Neural cell (in vitro differentiated cells): Measurements from ENCODE around the gene DLG2. TPM values are rescaled to one million over a fixed set of nuclear protein-coding genes. Genes with fewer than 3 reads are reported as not detected.

Experiments
- H2AFZ ChIP-seq: fragments of 200-600, 300-800 bp; sonication (generic), shearing (Covaris generic); 2 replicates; pipeline ENCODE4 v1.6.0; 2014; ENCODE audit warnings: low read depth, mild to moderate bottlenecking, antibody characterized with exemption, low read length, moderate library complexity
- H3F3A ChIP-seq: fragments of 200-600 bp; shearing (Covaris generic); 2 replicates; pipeline ENCODE4 v1.6.1; 2016; ENCODE audit warnings: mild to moderate bottlenecking, moderate library complexity, mixed read lengths, antibody characterized with exemption, low read length; ENCODE audit not compliant: insufficient read depth, poor library complexity, severe bottlenecking
- H3K27ac ChIP-seq: fragments of 200-600, 300-800 bp; sonication (generic), shearing (Covaris generic); 2 replicates; pipeline ENCODE4 v1.5.1; 2014; ENCODE audit warnings: mild to moderate bottlenecking, low read length, moderate library complexity
- H3K27me3 ChIP-seq: fragments of 300-800, 200-600 bp; sonication (generic), shearing (Covaris generic); 2 replicates; pipeline ENCODE4 v1.6.0; 2014; ENCODE audit warnings: mild to moderate bottlenecking, low read depth, low read length, moderate library complexity; ENCODE audit not compliant: insufficient read depth
- H3K36me3 ChIP-seq: fragments of 300-800, 200-600 bp; sonication (generic), shearing (Covaris generic); 2 replicates; pipeline ENCODE4 v1.5.1; 2014; ENCODE audit warnings: mild to moderate bottlenecking, antibody characterized with exemption, low read length, moderate library complexity; ENCODE audit not compliant: insufficient read depth
- H3K4me2 ChIP-seq: fragments of 300-800, 200-600 bp; sonication (generic), shearing (Covaris generic); 2 replicates; pipeline ENCODE4 v1.6.0; 2014; ENCODE audit warnings: mild to moderate bottlenecking, low read length
- H3K4me3 ChIP-seq: fragments of 300-800, 200-600 bp; sonication (generic), shearing (Covaris generic); 2 replicates; pipeline ENCODE4 v1.5.1; 2014; ENCODE audit warnings: mild to moderate bottlenecking, low read length, moderate library complexity
- H3K79me2 ChIP-seq: fragments of 200-600 bp; shearing (Covaris generic); replicated peaks from 2 replicates; pipeline ENCODE4 v1.6.0; 2014; ENCODE audit warnings: mild to moderate bottlenecking, low read length, moderate library complexity; ENCODE audit not compliant: insufficient read depth
- H3K9ac ChIP-seq: fragments of 300-800, 200-600 bp; sonication (generic), shearing (Covaris generic); 2 replicates; pipeline ENCODE4 v1.6.1; 2016; ENCODE audit warnings: mild to moderate bottlenecking, low read length, mixed read lengths
- H3K9me2 ChIP-seq: fragments of 200-600 bp; shearing (Covaris generic); 2 replicates; pipeline ENCODE4 v1.6.1; 2016; ENCODE audit warnings: mild to moderate bottlenecking, low read length, mixed read lengths; ENCODE audit not compliant: insufficient read depth
- H3K9me3 ChIP-seq: fragments of 200-600, 300-800 bp; sonication (generic), shearing (Covaris generic); 2 replicates; pipeline ENCODE4 v1.6.1; 2016; ENCODE audit warnings: mild to moderate bottlenecking, mixed run types, low read length, moderate library complexity, mixed read lengths
- H4K20me1 ChIP-seq: fragments of 200-600 bp; shearing (Covaris generic); 2 replicates; pipeline ENCODE4 v1.6.1; 2016; ENCODE audit warnings: mild to moderate bottlenecking, mixed run types; ENCODE audit not compliant: insufficient read depth
- CTCF ChIP-seq: fragments of 450-650 bp; IDR thresholded peaks from 2 replicates; pipeline ENCODE4 v1.5.1; 2014; ENCODE audit warnings: antibody characterized with exemption, mild to moderate bottlenecking, moderate library complexity; ENCODE audit not compliant: poor library complexity, severe bottlenecking
- EP300 ChIP-seq: fragments of 450-650 bp; conservative IDR thresholded peaks from 2 replicates; pipeline ENCODE4 v1.6.1; 2014; ENCODE audit warnings: antibody characterized with exemption, mild to moderate bottlenecking, moderate library complexity; ENCODE audit not compliant: poor library complexity, severe bottlenecking
- EZH2 ChIP-seq: fragments of 200-600, 300-800 bp; shearing (Covaris generic), sonication (generic); IDR thresholded peaks from 2 replicates; pipeline ENCODE4 v1.6.1; 2014; ENCODE audit warnings: antibody characterized with exemption, low read length, borderline replicate concordance, mild to moderate bottlenecking; ENCODE audit not compliant: insufficient read depth, poor library complexity, severe bottlenecking
- MXI1 ChIP-seq: fragments of 450-650 bp; conservative IDR thresholded peaks from 2 replicates; pipeline ENCODE4 v1.6.1; 2014; ENCODE audit warnings: antibody characterized with exemption, mild to moderate bottlenecking; ENCODE audit not compliant: poor library complexity, severe bottlenecking
- POLR2AphosphoS5 ChIP-seq: IDR thresholded peaks from 2 replicates; pipeline ENCODE4 v1.6.1; 2012
- RAD21 ChIP-seq: fragments of 450-650 bp; conservative IDR thresholded peaks from 2 replicates; pipeline ENCODE4 v1.6.1; 2014; ENCODE audit warnings: antibody characterized with exemption, mild to moderate bottlenecking, moderate library complexity
- REST ChIP-seq: IDR thresholded peaks from 2 replicates; pipeline ENCODE4 v1.6.1; 2012; ENCODE audit warnings: borderline replicate concordance
- SMC3 ChIP-seq: fragments of 450-650 bp; conservative IDR thresholded peaks from 2 replicates; pipeline ENCODE4 v1.6.1; 2014; ENCODE audit warnings: antibody characterized with exemption, mild to moderate bottlenecking, moderate library complexity; ENCODE audit not compliant: poor library complexity
- TAF1 ChIP-seq: IDR thresholded peaks from 2 replicates; pipeline ENCODE4 v1.6.1; 2012; ENCODE audit warnings: low read depth
- polyA plus RNA-seq: library from polyadenylated mRNA; depleted of rRNA; stranded (reverse); fragments of >200 nt; gene quantifications from 2 replicates; pipeline ENCODE4 v1.2.3, GENCODE V29; 2014

The DLG2 gene
- polyA plus RNA-seq, 1 donor from 2014 or later, result 179 TPM

- Histone ChIP-seq H3F3A (peaks cover 4% of the 10 kb centered on the region), H2AFZ (no peak overlapping the region), H3K79me2 (peaks cover 99% of the 10 kb centered on the region), H3K27me3 (no peaks in the 10 kb centered on the region), H3K36me3 (no peaks in the 10 kb centered on the region), H3K9ac (peak overlapping the region; percentile 18), H3K4me3 (peak overlapping the region; percentile 30), H4K20me1 (no peaks in the 10 kb centered on the region), H3K9me2 (no peaks in the 10 kb centered on the region), H3K9me3 (no peaks in the 10 kb centered on the region), H3K27ac (peak overlapping the region; percentile 57), H3K4me2 (peak overlapping the region; percentile 30)
- TF ChIP-seq POLR2AphosphoS5 (no peak), SMC3 (no peak), TAF1 (no peak), EP300 (no peak), RAD21 (no peak), EZH2 (no peak), MXI1 (no peak), REST (no peak), CTCF (no peak)
These were observed 1952.8 kb downstream of the DLG2 start for GRCh38 chr11:83674102-83674896.

- Histone ChIP-seq H3K9me2 (no peaks in the 10 kb centered on the region), H3K36me3 (no peaks in the 10 kb centered on the region), H3K4me2 (no peak overlapping the region), H3K9me3 (no peaks in the 10 kb centered on the region), H3F3A (no peaks in the 10 kb centered on the region), H3K4me3 (no peak overlapping the region), H3K9ac (no peak overlapping the region), H3K27ac (no peak overlapping the region), H4K20me1 (no peaks in the 10 kb centered on the region), H2AFZ (no peak overlapping the region), H3K27me3 (no peaks in the 10 kb centered on the region), H3K79me2 (peaks cover 85% of the 10 kb centered on the region)
- TF ChIP-seq EZH2 (no peak), POLR2AphosphoS5 (no peak), SMC3 (no peak), MXI1 (no peak), CTCF (no peak), EP300 (no peak), REST (no peak), TAF1 (no peak), RAD21 (no peak)
These were observed 1955.9 kb downstream of the DLG2 start for GRCh38 chr11:83671289-83671688.
